WTC11 (cell line): ENCODE results near the gene UQCR10. TPM values are rescaled to one million over a fixed set of nuclear protein-coding genes. Genes with fewer than 3 reads are reported as not detected.

Source experiments
- ATAC-seq: fragments of 200-7000 bp; cut with Tn5 transposase; 2 replicates; pipeline ENCODE4 v1.10.0; 2021; ENCODE audit warnings: mild to moderate bottlenecking, moderate library complexity
- CTCF ChIA-PET: fragments of 300-600 bp; sonication (Branson Sonifier 250); formaldehyde crosslinking; loops from one replicate; lab custom pipeline; 2021; ENCODE audit warnings: antibody characterized with exemption; lab: Charles Lee
- POLR2A ChIA-PET: fragments of 350-600 bp; sonication (Branson Sonifier 250); formaldehyde crosslinking; loops from one replicate; lab custom pipeline; 2021; ENCODE audit warnings: antibody characterized with exemption; lab: Charles Lee
- DNase-seq: peaks from one replicate; pipeline ENCODE4 v3.0.0; 2021; ENCODE audit warnings: low spot score
- H3K27ac Mint-ChIP-seq: 2 replicates; pipeline ENCODE4 v1.8.0; 2021; ENCODE audit warnings: mixed read lengths
- H3K27me3 Mint-ChIP-seq: 2 replicates; pipeline ENCODE4 v1.8.0; 2021; ENCODE audit warnings: low read depth, mild to moderate bottlenecking, moderate library complexity, mixed read lengths
- H3K36me3 Mint-ChIP-seq: 2 replicates; pipeline ENCODE4 v1.8.0; 2021; ENCODE audit warnings: mixed read lengths
- H3K4me1 Mint-ChIP-seq: 2 replicates; pipeline ENCODE4 v1.8.0; 2022; ENCODE audit warnings: mixed read lengths
- H3K4me3 Mint-ChIP-seq: 2 replicates; pipeline ENCODE4 v1.8.0; 2021; ENCODE audit warnings: mild to moderate bottlenecking, moderate library complexity, mixed read lengths
- H3K9me3 Mint-ChIP-seq: 2 replicates; pipeline ENCODE4 v1.8.0; 2021; ENCODE audit warnings: mixed read lengths
- EMX1 ChIP-seq: fragments of 250-450 bp; sonication (Bioruptor Pico); IDR thresholded peaks from 2 replicates; pipeline ENCODE4 v1.8.0; 2021; ENCODE audit warnings: mild to moderate bottlenecking
- GABPB1 ChIP-seq: sonication (generic); formaldehyde crosslinking; IDR thresholded peaks from 2 replicates; pipeline ENCODE4 v1.8.1; 2023; ENCODE audit warnings: mild to moderate bottlenecking, missing genetic modification reagents
- HMGA2 ChIP-seq: fragments of 250-450 bp; sonication (Bioruptor Pico); IDR thresholded peaks from 2 replicates; pipeline ENCODE4 v1.4.0; 2021; ENCODE audit warnings: mild to moderate bottlenecking, moderate library complexity
- IRF2 ChIP-seq: sonication (generic); formaldehyde crosslinking; IDR thresholded peaks from 2 replicates; pipeline ENCODE4 v1.8.0; 2022; ENCODE audit warnings: low read depth, missing genetic modification reagents, borderline replicate concordance
- JAZF1 ChIP-seq: fragments of 250-450 bp; sonication (Bioruptor Pico); IDR thresholded peaks from 2 replicates; pipeline ENCODE4 v1.9.0; 2021; ENCODE audit warnings: moderate library complexity, mild to moderate bottlenecking, inconsistent platforms
- MXD4 ChIP-seq: fragments of 250-450 bp; sonication (Bioruptor Pico); IDR thresholded peaks from 2 replicates; pipeline ENCODE4 v1.8.0; 2021; ENCODE audit warnings: mild to moderate bottlenecking, moderate library complexity, borderline replicate concordance
- MYBL2 ChIP-seq: sonication (generic); formaldehyde crosslinking; IDR thresholded peaks from 2 replicates; pipeline ENCODE4 v1.8.1; 2023; ENCODE audit warnings: mild to moderate bottlenecking, moderate library complexity, missing genetic modification reagents
- NFYB ChIP-seq: sonication (generic); formaldehyde crosslinking; conservative IDR thresholded peaks from 2 replicates; pipeline ENCODE4 v1.8.0; 2022; ENCODE audit warnings: low read depth, missing genetic modification reagents
- RORB ChIP-seq: fragments of 250-450 bp; sonication (Bioruptor Pico); IDR thresholded peaks from 2 replicates; pipeline ENCODE4 v1.9.0; 2021; ENCODE audit warnings: mild to moderate bottlenecking
- ZNF317 ChIP-seq: sonication (generic); formaldehyde crosslinking; IDR thresholded peaks from 2 replicates; pipeline ENCODE4 v1.8.1; 2023; ENCODE audit warnings: low read depth, mild to moderate bottlenecking, moderate library complexity, missing genetic modification reagents, borderline replicate concordance
- ZNF416 ChIP-seq: fragments of 250-450 bp; sonication (Bioruptor Pico); IDR thresholded peaks from 2 replicates; pipeline ENCODE4 v1.9.0; 2021; ENCODE audit warnings: mild to moderate bottlenecking, inconsistent platforms
- total RNA-seq: library from RNA; stranded (reverse); gene quantifications from 3 replicates; pipeline ENCODE4 v1.2.3, GENCODE V29; 2021
- TF ChIP-seq, protein P1 (sequence below): fragments of 250-450 bp; sonication (Bioruptor Pico); conservative IDR thresholded peaks from 2 replicates; pipeline ENCODE4 v1.9.0; 2021; ENCODE audit warnings: mild to moderate bottlenecking
- TF ChIP-seq, protein P2 (sequence below): sonication (generic); formaldehyde crosslinking; IDR thresholded peaks from 2 replicates; pipeline ENCODE4 v1.8.0; 2022; ENCODE audit warnings: mild to moderate bottlenecking, missing genetic modification reagents
- TF ChIP-seq, protein P3 (sequence below): fragments of 200-600 bp; IDR thresholded peaks from 2 replicates; pipeline ENCODE4 v1.8.0; 2022; ENCODE audit warnings: antibody characterized with exemption
- TF ChIP-seq, protein P4 (sequence below): sonication (generic); formaldehyde crosslinking; IDR thresholded peaks from 2 replicates; pipeline ENCODE4 v1.8.0; 2023; ENCODE audit warnings: missing genetic modification reagents
- TF ChIP-seq, protein P5 (sequence below): sonication (generic); formaldehyde crosslinking; IDR thresholded peaks from 2 replicates; pipeline ENCODE4 v1.8.1; 2022; ENCODE audit warnings: low read depth, missing genetic modification reagents, borderline replicate concordance

UQCR10 gene
- total RNA-seq, 1 experiment from 2014 or later = 119 TPM

DNA sequence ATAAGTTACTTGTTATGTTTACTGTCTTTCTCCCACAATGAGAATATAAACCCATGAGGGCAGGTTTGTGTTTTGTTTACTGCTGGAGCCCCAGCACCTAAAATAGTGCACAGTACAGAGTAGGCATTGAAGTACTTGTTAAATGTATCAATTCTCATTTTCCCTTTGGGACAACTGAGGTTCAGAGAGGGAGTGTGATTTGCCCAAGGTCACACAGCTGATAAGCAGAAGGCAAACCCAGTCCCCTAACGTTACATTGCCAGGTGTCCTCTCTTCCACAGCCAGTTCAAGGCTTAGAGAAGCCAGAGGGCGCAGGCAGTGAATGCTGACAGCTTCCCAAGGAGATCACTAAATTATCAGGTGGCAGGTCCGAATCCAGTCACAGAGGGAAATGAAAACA is 17.1 kb upstream of the UQCR10 start:
- no peak for DNase-seq
- no peak overlapping the region for H3K4me3 Mint-ChIP-seq
- H3K36me3 Mint-ChIP-seq = peaks cover 2% of the 10 kb centered on the region; the same call in 1 of the 2 replicates
- H3K4me1 Mint-ChIP-seq = no peaks in the 10 kb centered on the region
- CTCF ChIA-PET = no interaction called here
- POLR2A ChIA-PET = no interaction called here
- H3K9me3 Mint-ChIP-seq = no peaks in the 10 kb centered on the region
- no peak for TF ChIP-seq JAZF1
- TF ChIP-seq GABPB1 = no peak
- TF ChIP-seq, protein P1, sequence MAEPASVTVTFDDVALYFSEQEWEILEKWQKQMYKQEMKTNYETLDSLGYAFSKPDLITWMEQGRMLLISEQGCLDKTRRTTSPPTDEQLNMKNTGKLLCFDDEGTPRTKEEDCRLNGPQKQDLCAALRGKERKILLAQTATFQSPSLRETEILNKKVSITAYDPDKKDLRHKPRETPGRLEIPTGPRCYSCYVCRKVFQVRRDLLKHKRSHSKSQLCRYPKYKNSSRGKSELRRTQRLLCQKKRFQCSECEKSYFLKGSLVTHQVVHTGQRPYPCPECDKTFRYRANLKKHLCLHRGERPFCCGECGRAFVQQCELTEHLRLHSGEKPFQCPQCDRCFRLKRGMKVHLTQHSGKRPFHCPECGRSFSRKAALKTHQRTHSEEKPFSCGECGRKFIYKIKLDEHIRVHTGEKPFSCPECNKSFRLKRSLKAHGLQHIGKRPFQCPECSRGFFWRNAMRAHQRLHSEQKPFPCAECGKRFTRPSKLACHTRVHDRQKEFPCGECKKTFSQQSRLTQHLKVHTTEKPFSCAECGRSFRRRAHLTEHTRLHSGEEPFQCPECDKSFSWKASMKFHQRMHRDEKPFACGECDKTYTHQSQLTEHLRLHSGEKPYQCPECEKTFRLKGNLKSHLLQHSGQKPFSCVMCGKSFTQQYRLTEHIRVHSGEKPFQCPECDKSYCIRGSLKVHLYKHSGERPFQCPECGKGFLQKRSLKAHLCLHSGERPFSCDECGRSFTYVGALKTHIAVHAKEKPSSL (CRISPR knock-in tag) = no peak
- no peak for TF ChIP-seq MYBL2 (CRISPR knock-in tag)
- TF ChIP-seq EMX1 = no peak
- TF ChIP-seq, protein P2, sequence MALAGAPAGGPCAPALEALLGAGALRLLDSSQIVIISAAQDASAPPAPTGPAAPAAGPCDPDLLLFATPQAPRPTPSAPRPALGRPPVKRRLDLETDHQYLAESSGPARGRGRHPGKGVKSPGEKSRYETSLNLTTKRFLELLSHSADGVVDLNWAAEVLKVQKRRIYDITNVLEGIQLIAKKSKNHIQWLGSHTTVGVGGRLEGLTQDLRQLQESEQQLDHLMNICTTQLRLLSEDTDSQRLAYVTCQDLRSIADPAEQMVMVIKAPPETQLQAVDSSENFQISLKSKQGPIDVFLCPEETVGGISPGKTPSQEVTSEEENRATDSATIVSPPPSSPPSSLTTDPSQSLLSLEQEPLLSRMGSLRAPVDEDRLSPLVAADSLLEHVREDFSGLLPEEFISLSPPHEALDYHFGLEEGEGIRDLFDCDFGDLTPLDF = no peak
- TF ChIP-seq, protein P3, sequence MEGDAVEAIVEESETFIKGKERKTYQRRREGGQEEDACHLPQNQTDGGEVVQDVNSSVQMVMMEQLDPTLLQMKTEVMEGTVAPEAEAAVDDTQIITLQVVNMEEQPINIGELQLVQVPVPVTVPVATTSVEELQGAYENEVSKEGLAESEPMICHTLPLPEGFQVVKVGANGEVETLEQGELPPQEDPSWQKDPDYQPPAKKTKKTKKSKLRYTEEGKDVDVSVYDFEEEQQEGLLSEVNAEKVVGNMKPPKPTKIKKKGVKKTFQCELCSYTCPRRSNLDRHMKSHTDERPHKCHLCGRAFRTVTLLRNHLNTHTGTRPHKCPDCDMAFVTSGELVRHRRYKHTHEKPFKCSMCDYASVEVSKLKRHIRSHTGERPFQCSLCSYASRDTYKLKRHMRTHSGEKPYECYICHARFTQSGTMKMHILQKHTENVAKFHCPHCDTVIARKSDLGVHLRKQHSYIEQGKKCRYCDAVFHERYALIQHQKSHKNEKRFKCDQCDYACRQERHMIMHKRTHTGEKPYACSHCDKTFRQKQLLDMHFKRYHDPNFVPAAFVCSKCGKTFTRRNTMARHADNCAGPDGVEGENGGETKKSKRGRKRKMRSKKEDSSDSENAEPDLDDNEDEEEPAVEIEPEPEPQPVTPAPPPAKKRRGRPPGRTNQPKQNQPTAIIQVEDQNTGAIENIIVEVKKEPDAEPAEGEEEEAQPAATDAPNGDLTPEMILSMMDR = no peak
- no peak for TF ChIP-seq HMGA2 (CRISPR knock-in tag)
- H3K27ac Mint-ChIP-seq = no peak overlapping the region; the same call in 1 of the 2 replicates
- no peaks in the 10 kb centered on the region; the same call in 1 of the 2 replicates for H3K27me3 Mint-ChIP-seq
- ATAC-seq = no peak

DNA sequence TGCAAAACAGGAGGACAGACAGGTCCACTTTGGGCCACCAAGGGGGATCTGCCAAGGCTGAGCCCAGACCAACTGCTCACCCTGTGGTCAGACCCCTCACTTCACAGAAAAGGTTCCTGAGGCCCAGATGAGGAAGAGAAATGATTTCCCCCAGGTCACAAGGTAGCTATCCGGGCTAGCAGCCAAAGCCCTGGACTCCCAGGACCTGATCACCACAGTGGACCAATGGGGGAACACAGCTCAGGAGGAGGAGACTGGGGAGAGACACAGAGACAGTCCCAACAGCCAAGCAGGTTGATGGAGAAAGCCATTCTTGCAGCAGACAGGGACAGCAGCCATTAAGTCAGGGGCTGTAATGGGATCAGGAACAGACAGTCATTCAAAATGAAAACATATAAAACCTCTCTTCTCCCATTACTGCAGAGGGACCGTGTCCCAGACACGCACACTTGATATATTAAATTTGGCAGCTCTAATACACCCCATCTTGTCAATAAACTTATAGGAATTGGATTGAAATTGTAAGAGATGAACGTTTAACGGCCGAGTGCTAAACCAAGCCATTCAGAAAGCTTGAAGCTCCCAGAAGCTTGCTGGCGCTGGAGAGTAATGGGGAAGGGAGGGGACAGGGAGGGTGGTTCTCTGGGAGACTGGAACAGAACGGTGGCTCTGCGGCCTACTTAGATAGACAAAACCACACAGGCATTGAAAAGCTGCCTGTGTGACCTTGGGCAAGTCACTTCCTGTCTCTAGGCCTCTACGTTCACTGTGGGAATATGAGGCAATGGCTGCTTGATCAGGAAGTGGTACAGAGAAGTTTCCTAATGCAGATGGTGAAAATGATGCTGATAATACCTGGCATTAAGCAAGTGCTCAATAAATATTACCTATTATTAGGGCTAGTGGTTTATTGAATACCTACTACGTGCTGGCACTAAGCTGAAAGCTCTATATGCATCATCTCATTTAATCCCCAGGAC is 16.3 kb upstream of the UQCR10 start:
- ATAC-seq = no peak
- H3K27me3 Mint-ChIP-seq = no peaks in the 10 kb centered on the region
- no peak overlapping the region for H3K27ac Mint-ChIP-seq
- no peak overlapping the region for H3K4me3 Mint-ChIP-seq
- no peaks in the 10 kb centered on the region for H3K9me3 Mint-ChIP-seq
- CTCF ChIA-PET = no interaction called here
- no peaks in the 10 kb centered on the region for H3K4me1 Mint-ChIP-seq
- no peak for DNase-seq
- H3K36me3 Mint-ChIP-seq = no peaks in the 10 kb centered on the region
- POLR2A ChIA-PET = no interaction called here
- TF ChIP-seq ZNF317 (CRISPR knock-in tag) = no peak
- no peak for TF ChIP-seq MXD4 (CRISPR knock-in tag)
- TF ChIP-seq, protein P4, sequence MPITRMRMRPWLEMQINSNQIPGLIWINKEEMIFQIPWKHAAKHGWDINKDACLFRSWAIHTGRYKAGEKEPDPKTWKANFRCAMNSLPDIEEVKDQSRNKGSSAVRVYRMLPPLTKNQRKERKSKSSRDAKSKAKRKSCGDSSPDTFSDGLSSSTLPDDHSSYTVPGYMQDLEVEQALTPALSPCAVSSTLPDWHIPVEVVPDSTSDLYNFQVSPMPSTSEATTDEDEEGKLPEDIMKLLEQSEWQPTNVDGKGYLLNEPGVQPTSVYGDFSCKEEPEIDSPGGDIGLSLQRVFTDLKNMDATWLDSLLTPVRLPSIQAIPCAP (CRISPR knock-in tag) = no peak
- TF ChIP-seq, protein P5, sequence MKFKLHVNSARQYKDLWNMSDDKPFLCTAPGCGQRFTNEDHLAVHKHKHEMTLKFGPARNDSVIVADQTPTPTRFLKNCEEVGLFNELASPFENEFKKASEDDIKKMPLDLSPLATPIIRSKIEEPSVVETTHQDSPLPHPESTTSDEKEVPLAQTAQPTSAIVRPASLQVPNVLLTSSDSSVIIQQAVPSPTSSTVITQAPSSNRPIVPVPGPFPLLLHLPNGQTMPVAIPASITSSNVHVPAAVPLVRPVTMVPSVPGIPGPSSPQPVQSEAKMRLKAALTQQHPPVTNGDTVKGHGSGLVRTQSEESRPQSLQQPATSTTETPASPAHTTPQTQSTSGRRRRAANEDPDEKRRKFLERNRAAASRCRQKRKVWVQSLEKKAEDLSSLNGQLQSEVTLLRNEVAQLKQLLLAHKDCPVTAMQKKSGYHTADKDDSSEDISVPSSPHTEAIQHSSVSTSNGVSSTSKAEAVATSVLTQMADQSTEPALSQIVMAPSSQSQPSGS (CRISPR knock-in tag) = no peak
- TF ChIP-seq RORB (CRISPR knock-in tag) = no peak
- TF ChIP-seq IRF2 (CRISPR knock-in tag) = no peak
- no peak for TF ChIP-seq NFYB
- no peak for TF ChIP-seq ZNF416
